ENCODE results near the gene EHMT1. TPM values are rescaled to one million over a fixed set of nuclear protein-coding genes. Genes with fewer than 3 reads are reported as not detected.

The EHMT1 gene
- polyA plus RNA-seq, 3 donors: 10.1 to 46.5 (median 15.0) TPM

- no peak overlapping the region for H3K4me3 ChIP-seq (replicated peaks in 1 of 3; ENCODE audit: low read depth in 2 of 3, low read length in 3 of 3)
- H3K9ac ChIP-seq (ENCODE audit: insufficient read depth, low read length, poor library complexity, severe bottlenecking): no peak overlapping the region
- peaks cover 42 to 56% of the 10 kb centered on the region in 2 donors for H3K36me3 Mint-ChIP-seq
- DNase-seq: no peak
- no peak overlapping the region for H3K4me3 Mint-ChIP-seq
- peaks cover 71 to 96% of the 10 kb centered on the region in 2 donors for H3K36me3 ChIP-seq (replicated peaks in 1 of 2; ENCODE audit: control insufficient read depth in 1 of 2, insufficient read depth in 2 of 2, low read length in 2 of 2)
- H3K79me2 ChIP-seq (ENCODE audit: insufficient read depth, low read length): no peaks in the 10 kb centered on the region
- H2AFZ ChIP-seq (ENCODE audit: insufficient read depth, low read depth, low read length, poor library complexity, severe bottlenecking): no peak overlapping the region
- peaks cover 0 to 16% (median 9%) of the 10 kb centered on the region in 7 donors for H3K9me3 Mint-ChIP-seq
- no peak overlapping the region for H3K27ac ChIP-seq (ENCODE audit: low read depth in 1 of 2, low read length in 2 of 2)
- H3K4me2 ChIP-seq (replicated peaks; ENCODE audit: extremely low read depth, low read length, poor library complexity, severe bottlenecking): no peak overlapping the region
- H3K9me3 ChIP-seq (replicated peaks in 1 of 2; ENCODE audit: control insufficient read depth in 1 of 2, insufficient read depth in 1 of 2, low read length in 2 of 2): peaks cover 0 to 17% of the 10 kb centered on the region in 2 donors
- H3K4me1 ChIP-seq (ENCODE audit: control insufficient read depth in 1 of 2, insufficient read depth in 2 of 2, low read length in 2 of 2): no peaks in the 10 kb centered on the region
- WGBS (ENCODE audit: insufficient coverage): 95% methylated on average over 12 of the region's 15 CpGs
- no peaks in the 10 kb centered on the region for H3K4me1 Mint-ChIP-seq
- peak overlapping the region in 1 of 7 donors; percentile 68 for H3K27ac Mint-ChIP-seq
- H3K27me3 Mint-ChIP-seq (ENCODE audit: low read depth in 3 of 3): peaks cover 0 to 1% (median 0%) of the 10 kb centered on the region in 3 donors
- intact Hi-C loops (cut with micrococcal nuclease): no loop called here
- H4K20me1 ChIP-seq (ENCODE audit: insufficient read depth, low read length): no peaks in the 10 kb centered on the region
- no peak for TF ChIP-seq CTCF (IDR thresholded peaks at IDR 0.05)
- H3K27me3 ChIP-seq (ENCODE audit: control insufficient read depth in 2 of 2, insufficient read depth in 2 of 2, low read length in 2 of 2): no peaks in the 10 kb centered on the region
Measured at GRCh38 chr9:137787381-137787780, 168.6 kb downstream of the EHMT1 start.

GRCh38 chr9:137787786-137788505 is 169.1 kb downstream of the EHMT1 start:
- peaks cover 0 to 1% (median 0%) of the 10 kb centered on the region in 3 donors for H3K27me3 Mint-ChIP-seq (ENCODE audit: low read depth in 3 of 3)
- H3K4me3 Mint-ChIP-seq: no peak overlapping the region
- H3K36me3 Mint-ChIP-seq: peaks cover 47 to 61% of the 10 kb centered on the region in 2 donors

More at GRCh38 chr9:137787786-137788505, 169.1 kb downstream of the EHMT1 start:
- no peak for TF ChIP-seq CTCF (IDR thresholded peaks at IDR 0.05)
- Histone ChIP-seq H3K4me3 (replicated peaks in 1 of 3; ENCODE audit: low read depth in 2 of 3, low read length in 3 of 3) (no peak overlapping the region), H2AFZ (ENCODE audit: insufficient read depth, low read depth, low read length, poor library complexity, severe bottlenecking) (no peak overlapping the region), H3K27me3 (ENCODE audit: control insufficient read depth in 2 of 2, insufficient read depth in 2 of 2, low read length in 2 of 2) (no peaks in the 10 kb centered on the region), H3K27ac (ENCODE audit: low read depth in 1 of 2, low read length in 2 of 2) (no peak overlapping the region), H3K9ac (ENCODE audit: insufficient read depth, low read length, poor library complexity, severe bottlenecking) (no peak overlapping the region), H3K4me2 (replicated peaks; ENCODE audit: extremely low read depth, low read length, poor library complexity, severe bottlenecking) (no peak overlapping the region), H3K36me3 (replicated peaks in 1 of 2; ENCODE audit: control insufficient read depth in 1 of 2, insufficient read depth in 2 of 2, low read length in 2 of 2) (peaks cover 69 to 96% of the 10 kb centered on the region in 2 donors), H3K79me2 (ENCODE audit: insufficient read depth, low read length) (no peaks in the 10 kb centered on the region), H4K20me1 (ENCODE audit: insufficient read depth, low read length) (no peaks in the 10 kb centered on the region), H3K9me3 (replicated peaks in 1 of 2; ENCODE audit: control insufficient read depth in 1 of 2, insufficient read depth in 1 of 2, low read length in 2 of 2) (peaks cover 0 to 17% of the 10 kb centered on the region in 2 donors), H3K4me1 (ENCODE audit: control insufficient read depth in 1 of 2, insufficient read depth in 2 of 2, low read length in 2 of 2) (no peaks in the 10 kb centered on the region)
- DNase-seq: no peak
- intact Hi-C loops (cut with micrococcal nuclease): no loop called here
- Mint-ChIP-seq H3K9me3 (peaks cover 0 to 16% (median 9%) of the 10 kb centered on the region in 7 donors), H3K27ac (peak overlapping the region in 3 of 7 donors; percentile 46 to 78 (median 66)), H3K4me1 (no peaks in the 10 kb centered on the region)
- 90% methylated on average over 15 of the region's 18 CpGs for WGBS (ENCODE audit: insufficient coverage)
